Gastroesophageal sphincter (tissue), 3 donors: ENCODE data around the gene LIPE.

ENCODE experiments used
- EP300 ChIP-seq: sonication (generic); formaldehyde crosslinking; IDR thresholded peaks from one replicate; pipeline ENCODE4 v1.6.1; 2017; ENCODE audit warnings: antibody characterized with exemption, mild to moderate bottlenecking
- POLR2A ChIP-seq, 2 donors: fragments of 450-650 bp; IDR thresholded peaks; one replicate each; pipeline ENCODE4 v1.6.1; 2017; ENCODE audit warnings: antibody characterized with exemption in 2 of 2, mild to moderate bottlenecking in 2 of 2, moderate library complexity in 1 of 2
- TF ChIP-seq, protein P1 (sequence below), 4 experiments: fragments of 200-600 bp in 2 of 4; fragments of 450-650 bp in 2 of 4; sonication (generic) in 1 of 4; IDR thresholded peaks; one replicate each; pipeline ENCODE4 v1.5.1; 2017 to 2019; ENCODE audit warnings: antibody characterized with exemption in 4 of 4, mild to moderate bottlenecking in 2 of 4, moderate library complexity in 2 of 4

GRCh38 chr19:42400404-42400803 lies 26.8 kb downstream of the LIPE start:
- TF ChIP-seq EP300 (no peak), POLR2A (IDR thresholded peaks at IDR 0.05) (no peak)
- TF ChIP-seq, protein P1, sequence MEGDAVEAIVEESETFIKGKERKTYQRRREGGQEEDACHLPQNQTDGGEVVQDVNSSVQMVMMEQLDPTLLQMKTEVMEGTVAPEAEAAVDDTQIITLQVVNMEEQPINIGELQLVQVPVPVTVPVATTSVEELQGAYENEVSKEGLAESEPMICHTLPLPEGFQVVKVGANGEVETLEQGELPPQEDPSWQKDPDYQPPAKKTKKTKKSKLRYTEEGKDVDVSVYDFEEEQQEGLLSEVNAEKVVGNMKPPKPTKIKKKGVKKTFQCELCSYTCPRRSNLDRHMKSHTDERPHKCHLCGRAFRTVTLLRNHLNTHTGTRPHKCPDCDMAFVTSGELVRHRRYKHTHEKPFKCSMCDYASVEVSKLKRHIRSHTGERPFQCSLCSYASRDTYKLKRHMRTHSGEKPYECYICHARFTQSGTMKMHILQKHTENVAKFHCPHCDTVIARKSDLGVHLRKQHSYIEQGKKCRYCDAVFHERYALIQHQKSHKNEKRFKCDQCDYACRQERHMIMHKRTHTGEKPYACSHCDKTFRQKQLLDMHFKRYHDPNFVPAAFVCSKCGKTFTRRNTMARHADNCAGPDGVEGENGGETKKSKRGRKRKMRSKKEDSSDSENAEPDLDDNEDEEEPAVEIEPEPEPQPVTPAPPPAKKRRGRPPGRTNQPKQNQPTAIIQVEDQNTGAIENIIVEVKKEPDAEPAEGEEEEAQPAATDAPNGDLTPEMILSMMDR (IDR thresholded peaks at IDR 0.05), result no peak
